Skeletal muscle tissue (tissue), 4 donors: ENCODE data around the gene ING1. TPM values are rescaled to one million over a fixed set of nuclear protein-coding genes. Genes with fewer than 3 reads are reported as not detected.
"Not testable (repeated sequence)": the region's sequence is repeated elsewhere in the genome, so short reads cannot be mapped to it uniquely, and the experiment has no call there.

Experiments
- H3K27ac ChIP-seq: one replicate; pipeline ENCODE4 v1.7.0; 2013; ENCODE audit warnings: mild to moderate bottlenecking, low read depth, low read length, inconsistent platforms
- H3K27me3 ChIP-seq, 3 donors: one replicate each; pipeline ENCODE4 v1.7.0; 2013; ENCODE audit warnings: low read length in 3 of 3; ENCODE audit not compliant: control insufficient read depth in 3 of 3, insufficient read depth in 3 of 3
- H3K36me3 ChIP-seq, 3 donors: one replicate each; pipeline ENCODE4 v1.7.0; 2013; ENCODE audit warnings: low read length in 3 of 3; ENCODE audit not compliant: control insufficient read depth in 3 of 3, insufficient read depth in 3 of 3
- H3K4me1 ChIP-seq, 3 donors: one replicate each; pipeline ENCODE4 v1.7.0; 2013; ENCODE audit warnings: low read length in 3 of 3, mild to moderate bottlenecking in 3 of 3; ENCODE audit not compliant: control insufficient read depth in 3 of 3, insufficient read depth in 3 of 3
- H3K4me3 ChIP-seq, 3 donors: one replicate each; pipeline ENCODE4 v1.7.0; 2013; ENCODE audit warnings: low read length in 3 of 3
- H3K9ac ChIP-seq, 3 donors: one replicate each; pipeline ENCODE4 v1.7.0; 2013; ENCODE audit warnings: low read length in 3 of 3, mild to moderate bottlenecking in 3 of 3, moderate library complexity in 2 of 3, low read depth in 1 of 3
- H3K9me3 ChIP-seq, 3 donors: one replicate each; pipeline ENCODE4 v1.7.0; 2013; ENCODE audit warnings: low read length in 3 of 3; ENCODE audit not compliant: control insufficient read depth in 3 of 3
- total RNA-seq: library from RNA; depleted of rRNA; stranded (reverse); fragments of >200 nt; gene quantifications from one replicate; pipeline ENCODE4 v1.2.3, GENCODE V29; 2014
- donor health status: Osteomylitis.

The ING1 gene
- total RNA-seq, 1 donor from 2014 or later: 7.8 TPM

DNA sequence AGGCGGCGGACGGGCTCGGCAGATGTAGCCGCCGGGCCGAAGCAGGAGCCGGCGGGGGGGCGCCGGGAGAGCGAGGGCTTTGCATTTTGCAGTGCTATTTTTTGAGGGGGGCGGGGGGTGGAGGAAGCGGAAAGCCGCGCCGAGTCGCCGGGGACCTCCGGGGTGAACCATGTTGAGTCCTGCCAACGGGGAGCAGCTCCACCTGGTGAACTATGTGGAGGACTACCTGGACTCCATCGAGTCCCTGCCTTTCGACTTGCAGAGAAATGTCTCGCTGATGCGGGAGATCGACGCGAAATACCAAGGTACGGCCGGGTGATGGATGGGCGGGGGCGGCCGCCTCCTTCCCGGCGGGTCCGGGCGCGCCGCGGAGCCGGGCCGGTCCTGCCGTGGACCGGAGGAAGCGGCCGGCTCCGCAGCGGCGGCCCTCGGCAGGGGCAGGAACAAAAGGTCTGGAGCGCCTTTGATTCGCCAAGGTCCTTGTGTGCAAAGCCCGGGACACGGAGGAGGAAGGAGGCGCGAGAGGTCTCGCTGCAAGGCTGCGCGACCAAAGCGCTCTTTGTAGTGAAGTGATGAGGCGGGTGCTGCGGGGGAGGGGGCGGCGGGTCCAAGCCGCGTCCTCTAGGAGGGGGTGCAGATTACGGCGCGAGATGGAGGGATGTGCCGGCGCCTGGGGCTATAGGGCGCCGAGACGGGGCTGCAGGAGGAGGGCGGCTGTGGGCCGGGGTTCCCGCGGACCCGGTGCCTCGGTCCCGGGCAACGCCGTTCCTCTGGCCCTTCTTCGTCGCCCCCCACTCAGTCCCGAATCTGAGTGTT is 689 bp downstream of the ING1 start:
- H3K9ac ChIP-seq: peak overlapping the region; percentile 84 to 100 (median 98)
- peaks cover 0 to 1% (median under 1%) of the 10 kb centered on the region in 3 donors for H3K36me3 ChIP-seq
- H3K9me3 ChIP-seq: no peaks in the 10 kb centered on the region
- H3K4me3 ChIP-seq: peak overlapping the region; percentile 81 to 99 (median 99)
- peaks cover 21 to 27% (median 21%) of the 10 kb centered on the region in 3 donors for H3K4me1 ChIP-seq
- H3K27ac ChIP-seq: peak overlapping the region; percentile 98
- H3K27me3 ChIP-seq: no peaks in the 10 kb centered on the region

DNA sequence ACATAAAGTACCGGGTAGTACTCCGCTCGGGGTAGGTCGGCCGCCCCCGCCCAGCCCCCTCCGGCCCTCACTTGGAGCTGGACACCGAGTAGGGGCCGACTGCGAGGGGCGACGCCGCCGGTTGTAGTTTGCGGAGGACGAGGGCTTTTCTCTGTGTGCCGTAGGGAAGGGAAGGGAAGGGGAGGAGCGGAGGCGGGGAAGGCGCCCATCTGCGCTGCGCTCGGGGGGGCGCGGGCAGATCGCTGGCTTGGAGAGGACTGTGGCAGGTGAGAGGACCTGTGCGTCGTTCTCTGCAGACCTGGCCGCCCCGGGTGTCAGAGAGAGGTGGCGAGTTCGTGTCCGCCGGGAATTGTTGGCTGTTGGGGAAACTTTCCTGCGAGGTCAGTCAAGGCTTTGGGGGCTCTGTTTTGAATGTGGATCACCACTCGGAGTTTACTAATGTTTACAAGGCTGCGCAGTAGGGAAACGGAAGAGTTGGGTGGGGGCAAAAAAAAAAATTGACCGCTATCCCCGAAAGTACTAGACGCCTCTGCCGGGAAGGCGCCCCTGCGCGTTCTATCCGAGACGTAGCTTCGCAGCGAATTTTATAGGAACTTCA is 1.4 kb downstream of the ING1 start:
- Histone ChIP-seq H3K4me1 (peaks cover 21 to 27% (median 21%) of the 10 kb centered on the region in 3 donors), H3K27ac (peak overlapping the region; percentile 98)

GRCh38 chr13:110715395-110716246 is 2.1 kb downstream of the ING1 start:
- H3K9ac ChIP-seq: peak overlapping the region; percentile 93 to 100 (median 98)
- H3K4me1 ChIP-seq: peaks cover 21 to 27% (median 21%) of the 10 kb centered on the region in 3 donors

More for the DNA sequence above, 1.4 kb downstream of the ING1 start:
- H3K4me3 ChIP-seq: peak overlapping the region; percentile 81 to 99 (median 99)
- peak overlapping the region; percentile 84 to 100 (median 98) for H3K9ac ChIP-seq
- no peaks in the 10 kb centered on the region for H3K27me3 ChIP-seq
- peaks cover 6 to 8% (median 8%) of the 10 kb centered on the region in 3 donors for H3K36me3 ChIP-seq
- no peaks in the 10 kb centered on the region for H3K9me3 ChIP-seq

DNA sequence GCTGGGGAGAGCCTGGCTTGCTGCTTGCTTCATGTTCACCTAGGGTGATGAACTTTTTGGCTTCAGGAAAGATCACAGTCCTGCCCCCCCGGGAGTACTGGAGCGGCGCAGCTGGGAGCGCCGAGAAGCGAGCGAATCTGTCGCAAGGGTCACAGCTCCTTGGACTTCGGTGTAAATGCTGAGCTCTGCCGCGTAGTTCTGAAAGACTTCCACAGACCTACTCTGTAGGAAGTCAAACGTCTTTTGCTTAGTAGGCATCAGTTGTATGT is 2.7 kb downstream of the ING1 start:
- peaks cover 17 to 24% (median 18%) of the 10 kb centered on the region in 3 donors for H3K4me1 ChIP-seq

More at GRCh38 chr13:110715395-110716246, 2.1 kb downstream of the ING1 start:
- Histone ChIP-seq H3K27ac (peak overlapping the region; percentile 98), H3K9me3 (no peaks in the 10 kb centered on the region), H3K27me3 (no peaks in the 10 kb centered on the region), H3K4me3 (peak overlapping the region; percentile 81 to 99 (median 99)), H3K36me3 (peaks cover 8 to 9% (median 8%) of the 10 kb centered on the region in 3 donors)

DNA sequence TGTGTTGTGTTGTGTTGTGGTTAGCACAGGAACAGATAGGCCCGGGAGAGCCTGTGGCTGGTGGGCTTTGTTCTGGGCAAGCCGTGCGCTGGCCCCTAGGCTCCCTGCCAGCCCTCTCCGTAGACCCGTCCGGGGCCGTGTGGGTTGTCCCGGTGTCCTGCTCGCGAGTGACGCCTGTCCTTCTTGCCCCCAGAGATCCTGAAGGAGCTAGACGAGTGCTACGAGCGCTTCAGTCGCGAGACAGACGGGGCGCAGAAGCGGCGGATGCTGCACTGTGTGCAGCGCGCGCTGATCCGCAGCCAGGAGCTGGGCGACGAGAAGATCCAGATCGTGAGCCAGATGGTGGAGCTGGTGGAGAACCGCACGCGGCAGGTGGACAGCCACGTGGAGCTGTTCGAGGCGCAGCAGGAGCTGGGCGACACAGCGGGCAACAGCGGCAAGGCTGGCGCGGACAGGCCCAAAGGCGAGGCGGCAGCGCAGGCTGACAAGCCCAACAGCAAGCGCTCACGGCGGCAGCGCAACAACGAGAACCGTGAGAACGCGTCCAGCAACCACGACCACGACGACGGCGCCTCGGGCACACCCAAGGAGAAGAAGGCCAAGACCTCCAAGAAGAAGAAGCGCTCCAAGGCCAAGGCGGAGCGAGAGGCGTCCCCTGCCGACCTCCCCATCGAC is 5.7 kb downstream of the ING1 start:
- Histone ChIP-seq H3K27me3 (no peaks in the 10 kb centered on the region), H3K36me3 (peaks cover 8 to 10% (median 9%) of the 10 kb centered on the region in 3 donors), H3K4me1 (peaks cover 11 to 12% (median 12%) of the 10 kb centered on the region in 3 donors), H3K27ac (no peak overlapping the region), H3K9me3 (no peaks in the 10 kb centered on the region), H3K4me3 (no peak overlapping the region), H3K9ac (no peak overlapping the region)

More for the DNA sequence above, 2.7 kb downstream of the ING1 start:
- no peaks in the 10 kb centered on the region for H3K9me3 ChIP-seq
- H3K27ac ChIP-seq: peak overlapping the region; percentile 98
- H3K36me3 ChIP-seq: peaks cover 8 to 10% (median 9%) of the 10 kb centered on the region in 3 donors
- no peaks in the 10 kb centered on the region for H3K27me3 ChIP-seq
- peak overlapping the region; percentile 75 to 87 (median 81) for H3K4me3 ChIP-seq
- peak overlapping the region; percentile 93 to 97 (median 95) for H3K9ac ChIP-seq

DNA sequence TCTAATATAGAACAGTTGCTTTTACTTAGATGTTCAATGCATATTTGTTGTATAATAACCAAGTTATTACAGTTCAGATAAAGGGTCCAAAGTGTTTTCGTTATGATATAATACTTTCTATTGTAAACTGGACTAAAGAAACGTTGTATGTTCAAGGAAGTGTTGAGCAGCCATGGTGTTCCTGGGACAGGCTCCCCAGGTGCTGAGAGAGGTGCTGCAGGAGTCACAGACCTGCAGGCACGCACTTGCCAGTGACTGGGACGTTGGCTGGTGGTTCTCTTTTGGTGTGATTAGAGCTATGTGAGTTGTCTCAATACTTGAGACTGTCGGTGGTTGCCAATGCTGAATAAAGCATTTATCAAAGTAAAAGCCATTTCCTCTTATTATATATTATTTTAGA is 9.5 kb downstream of the ING1 start:
- no peaks in the 10 kb centered on the region for H3K27me3 ChIP-seq
- no peak overlapping the region for H3K27ac ChIP-seq
- peaks cover 8 to 10% (median 9%) of the 10 kb centered on the region in 3 donors for H3K36me3 ChIP-seq
- H3K9ac ChIP-seq: no peak overlapping the region
- peaks cover 0 to 2% (median under 1%) of the 10 kb centered on the region in 3 donors for H3K4me1 ChIP-seq
- no peak overlapping the region for H3K4me3 ChIP-seq
- no peaks in the 10 kb centered on the region for H3K9me3 ChIP-seq

DNA sequence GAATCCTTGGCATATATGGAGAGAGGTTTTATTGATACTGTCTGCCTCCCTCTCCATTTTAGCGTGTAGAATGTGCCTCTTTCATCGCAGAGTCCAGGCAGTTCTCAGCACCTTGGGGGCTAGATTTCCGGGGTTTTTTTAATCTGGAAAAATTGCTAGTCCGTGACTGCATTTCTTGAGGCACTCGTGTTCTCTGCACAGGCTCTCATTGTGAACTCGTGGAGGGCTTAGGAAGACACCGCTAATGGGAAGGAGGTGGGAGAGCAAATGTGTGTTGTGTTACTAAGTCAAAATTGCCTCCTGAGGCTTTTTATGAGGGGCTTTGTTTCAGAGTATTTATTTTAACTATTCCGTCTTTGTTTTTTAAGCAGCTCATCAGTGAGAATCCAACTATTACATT is 10.1 kb downstream of the ING1 start:
- Histone ChIP-seq H3K36me3 (peaks cover 8 to 10% (median 9%) of the 10 kb centered on the region in 3 donors), H3K4me1 (no peaks in the 10 kb centered on the region), H3K27ac (no peak overlapping the region), H3K9me3 (no peaks in the 10 kb centered on the region), H3K9ac (no peak overlapping the region), H3K4me3 (no peak overlapping the region), H3K27me3 (no peaks in the 10 kb centered on the region)

- H3K4me3 ChIP-seq, H3K27ac ChIP-seq, H3K9ac ChIP-seq, H3K36me3 ChIP-seq, H3K27me3 ChIP-seq, H3K9me3 ChIP-seq, H3K4me1 ChIP-seq: not testable (repeated sequence)
Measured at GRCh38 chr13:110726153-110726552, 12.7 kb downstream of the ING1 start.

DNA sequence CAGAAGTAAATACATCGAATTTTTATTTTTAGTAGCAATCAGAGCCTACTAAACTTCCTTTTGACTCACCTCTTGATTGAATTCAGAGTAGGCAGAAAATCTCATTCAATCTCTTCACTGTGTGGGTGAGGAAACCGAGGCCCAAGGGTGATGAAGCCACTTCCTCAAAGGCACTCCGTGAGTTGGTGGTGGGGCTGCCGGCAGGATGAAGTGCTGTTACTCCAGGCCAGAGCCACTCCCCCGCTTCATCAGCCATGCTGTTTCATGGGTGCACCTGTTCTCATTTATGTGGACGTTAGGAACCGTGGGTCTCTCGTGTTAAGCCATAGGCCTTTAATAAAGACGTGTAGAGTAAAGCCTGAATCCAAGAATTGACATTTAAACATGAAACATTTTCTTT is 13.2 kb downstream of the ING1 start:
- H3K4me1 ChIP-seq: no peaks in the 10 kb centered on the region
- no peaks in the 10 kb centered on the region for H3K27me3 ChIP-seq
- no peaks in the 10 kb centered on the region for H3K9me3 ChIP-seq
- H3K9ac ChIP-seq: no peak overlapping the region
- H3K27ac ChIP-seq: no peak overlapping the region
- H3K36me3 ChIP-seq: no peaks in the 10 kb centered on the region
- H3K4me3 ChIP-seq: no peak overlapping the region
